HL-60 (cell line): ENCODE measurements around the gene PES1.

Source experiments
- DNase-seq, 2 experiments: peaks; one replicate each; pipeline ENCODE4 v3.0.0-alpha.2; 2010 to 2020; ENCODE audit warnings: low read depth in 1 of 2, low spot score in 1 of 2
- H3K27ac ChIP-seq: fragments of 250-450 bp; sonication (Bioruptor Pico); replicated peaks from 2 replicates; pipeline ENCODE4 v1.5.1; 2020; ENCODE audit warnings: mild to moderate bottlenecking, moderate library complexity
- H3K27me3 ChIP-seq: fragments of 250-450 bp; sonication (Bioruptor Pico); 2 replicates; pipeline ENCODE4 v1.5.1; 2021; ENCODE audit warnings: mild to moderate bottlenecking, moderate library complexity; ENCODE audit not compliant: insufficient read depth, poor library complexity, severe bottlenecking
- H3K4me3 ChIP-seq: replicated peaks from 2 replicates; pipeline ENCODE4 v1.5.1; 2011; ENCODE audit warnings: mild to moderate bottlenecking, control low read depth, low read length; ENCODE audit not compliant: insufficient read depth
- CTCF ChIP-seq: IDR thresholded peaks from one replicate; pipeline ENCODE4 v1.5.1; 2011; ENCODE audit warnings: low read length, control low read depth, inconsistent platforms; ENCODE audit not compliant: insufficient read depth
- GABPA ChIP-seq: IDR thresholded peaks from 2 replicates; pipeline ENCODE4 v1.6.1; 2012; ENCODE audit warnings: low read depth
- POLR2AphosphoS5 ChIP-seq: IDR thresholded peaks from 2 replicates; pipeline ENCODE4 v1.6.1; 2012; ENCODE audit warnings: low read depth
- REST ChIP-seq: IDR thresholded peaks from 2 replicates; pipeline ENCODE4 v1.6.1; 2012; ENCODE audit warnings: low read depth; ENCODE audit not compliant: insufficient replicate concordance
- SPI1 ChIP-seq: IDR thresholded peaks from 2 replicates; pipeline ENCODE4 v1.6.1; 2012; ENCODE audit warnings: low read depth, mild to moderate bottlenecking, borderline replicate concordance

PES1 gene

GRCh38 chr22:30566125-30566524, 25.6 kb downstream of the PES1 start:
- H3K27me3 ChIP-seq, result peaks cover 2% of the 10 kb centered on the region
- no peak for DNase-seq
- TF ChIP-seq CTCF, result no peak
- no peak for TF ChIP-seq SPI1
- TF ChIP-seq REST, result no peak
- no peak for TF ChIP-seq GABPA
- TF ChIP-seq POLR2AphosphoS5, result no peak
- no peak overlapping the region for H3K27ac ChIP-seq
- H3K4me3 ChIP-seq, result no peak overlapping the region

- no peak for DNase-seq
- H3K27me3 ChIP-seq, result peaks cover 2% of the 10 kb centered on the region
- no peak overlapping the region for H3K27ac ChIP-seq
- no peak overlapping the region for H3K4me3 ChIP-seq
- TF ChIP-seq CTCF, result no peak
- TF ChIP-seq REST, result no peak
- no peak for TF ChIP-seq GABPA
- TF ChIP-seq POLR2AphosphoS5, result no peak
- no peak for TF ChIP-seq SPI1
These were observed 26.4 kb downstream of the PES1 start for GRCh38 chr22:30565341-30565740.

- no peak overlapping the region for H3K4me3 ChIP-seq
- H3K27ac ChIP-seq, result no peak overlapping the region
- peaks cover 2% of the 10 kb centered on the region for H3K27me3 ChIP-seq
- TF ChIP-seq REST, result no peak
- TF ChIP-seq POLR2AphosphoS5, result no peak
- TF ChIP-seq CTCF, result no peak
- no peak for TF ChIP-seq SPI1
- no peak for TF ChIP-seq GABPA
- DNase-seq, result no peak
These were observed 27.0 kb downstream of the PES1 start for GRCh38 chr22:30564761-30565119.
